KMS-11 (cell line): ENCODE measurements around the gene PTGDS.
A peak's percentile ranks its signal among the peaks of the same experiment; 100 is the strongest.

Experiments
- H2AFZ ChIP-seq: fragments of 200-600 bp; sonication (generic); 2 replicates; pipeline ENCODE4 v1.6.1; 2016; ENCODE audit warnings: antibody characterized with exemption, mixed run types, low read depth
- H3K27ac ChIP-seq: fragments of 200-600 bp; sonication (generic); 2 replicates; pipeline ENCODE4 v1.6.1; 2016; ENCODE audit warnings: mild to moderate bottlenecking, mixed run types
- H3K27me3 ChIP-seq: fragments of 200-600 bp; sonication (generic); 2 replicates; pipeline ENCODE4 v1.6.1; 2017; ENCODE audit warnings: mild to moderate bottlenecking, low read depth, mixed run types, moderate library complexity; ENCODE audit not compliant: insufficient read depth
- H3K36me3 ChIP-seq: fragments of 200-600 bp; sonication (generic); 2 replicates; pipeline ENCODE4 v1.6.1; 2017; ENCODE audit warnings: mild to moderate bottlenecking, mixed run types; ENCODE audit not compliant: insufficient read depth
- H3K4me1 ChIP-seq: fragments of 200-600 bp; sonication (generic); 2 replicates; pipeline ENCODE4 v1.6.1; 2016; ENCODE audit warnings: mild to moderate bottlenecking, low read depth, mixed run types; ENCODE audit not compliant: poor library complexity, severe bottlenecking
- H3K4me2 ChIP-seq: fragments of 200-600 bp; sonication (generic); 2 replicates; pipeline ENCODE4 v1.7.0; 2016; ENCODE audit warnings: mild to moderate bottlenecking, mixed run types
- H3K4me3 ChIP-seq: fragments of 200-600 bp; sonication (generic); IDR thresholded peaks from 2 replicates; pipeline ENCODE4 v1.6.1; 2017; ENCODE audit warnings: low read depth, low read length, mixed read lengths; ENCODE audit not compliant: insufficient read depth
- H3K79me2 ChIP-seq: fragments of 200-600 bp; sonication (generic); 2 replicates; pipeline ENCODE4 v1.6.1; 2016; ENCODE audit warnings: low read depth, mixed run types; ENCODE audit not compliant: insufficient read depth
- H3K9ac ChIP-seq: fragments of 200-600 bp; sonication (generic); 2 replicates; pipeline ENCODE4 v1.6.1; 2016; ENCODE audit warnings: mild to moderate bottlenecking, mixed run types
- H4K20me1 ChIP-seq: fragments of 200-600 bp; sonication (generic); 2 replicates; pipeline ENCODE4 v1.6.1; 2016; ENCODE audit warnings: mild to moderate bottlenecking, mixed run types; ENCODE audit not compliant: insufficient read depth
- CTCF ChIP-seq: fragments of 200-600 bp; sonication (generic); conservative IDR thresholded peaks from 2 replicates; pipeline ENCODE4 v1.6.1; 2017; ENCODE audit warnings: low read depth, mild to moderate bottlenecking, antibody characterized with exemption, low read length, moderate library complexity, mixed read lengths

Gene PTGDS

GRCh38 chr9:136947028-136947891 is 30.0 kb upstream of the PTGDS start:
- Histone ChIP-seq H3K4me3 (no peak overlapping the region), H3K27me3 (no peaks in the 10 kb centered on the region), H3K27ac (no peak overlapping the region), H4K20me1 (no peaks in the 10 kb centered on the region), H3K4me2 (no peak overlapping the region), H3K36me3 (no peaks in the 10 kb centered on the region), H2AFZ (no peak overlapping the region), H3K9ac (no peak overlapping the region), H3K4me1 (peaks cover 21% of the 10 kb centered on the region), H3K79me2 (peaks cover 17% of the 10 kb centered on the region; the same call in 1 of the 2 replicates)
- no peak for TF ChIP-seq CTCF

- H4K20me1 ChIP-seq: no peaks in the 10 kb centered on the region
- no peak overlapping the region for H3K4me3 ChIP-seq
- TF ChIP-seq CTCF: no peak; the same call in 1 of the 2 replicates
- no peak overlapping the region for H2AFZ ChIP-seq
- H3K79me2 ChIP-seq: peaks cover 10% of the 10 kb centered on the region; the same call in 1 of the 2 replicates
- peaks cover 21% of the 10 kb centered on the region for H3K4me1 ChIP-seq
- H3K4me2 ChIP-seq: no peak overlapping the region
- no peaks in the 10 kb centered on the region for H3K27me3 ChIP-seq
- H3K27ac ChIP-seq: no peak overlapping the region
- H3K36me3 ChIP-seq: no peaks in the 10 kb centered on the region
- no peak overlapping the region for H3K9ac ChIP-seq
Measured at GRCh38 chr9:136947955-136948510, 29.3 kb upstream of the PTGDS start.

- Histone ChIP-seq H3K36me3 (no peaks in the 10 kb centered on the region), H4K20me1 (no peaks in the 10 kb centered on the region), H3K79me2 (no peaks in the 10 kb centered on the region), H3K4me1 (peaks cover 21% of the 10 kb centered on the region), H2AFZ (peak overlapping the region; percentile 67; the same call in 1 of the 2 replicates), H3K27me3 (no peaks in the 10 kb centered on the region), H3K27ac (peak overlapping the region; percentile 63), H3K4me2 (peak overlapping the region; percentile 78), H3K9ac (peak overlapping the region; percentile 70), H3K4me3 (no peak overlapping the region)
- TF ChIP-seq CTCF: no peak
Measured at GRCh38 chr9:136949239-136949816, 28.0 kb upstream of the PTGDS start.

GRCh38 chr9:136949817-136950655 is 27.3 kb upstream of the PTGDS start:
- TF ChIP-seq CTCF: peak; percentile 28; the same call in 1 of the 2 replicates
- Histone ChIP-seq H3K27me3 (peaks cover 5% of the 10 kb centered on the region; the same call in 1 of the 2 replicates), H2AFZ (peak overlapping the region; percentile 67), H3K27ac (peak overlapping the region; percentile 63), H4K20me1 (no peaks in the 10 kb centered on the region), H3K79me2 (no peaks in the 10 kb centered on the region), H3K36me3 (no peaks in the 10 kb centered on the region), H3K4me3 (no peak overlapping the region), H3K4me2 (peak overlapping the region; percentile 93), H3K4me1 (peaks cover 18% of the 10 kb centered on the region), H3K9ac (peak overlapping the region; percentile 70)
